Left cardiac atrium (tissue), 4 donors: ENCODE measurements around the gene TTC22. TPM values are rescaled to one million over a fixed set of nuclear protein-coding genes. Genes with fewer than 3 reads are reported as not detected.

Experiments used
- ATAC-seq, 2 donors: fragments of 200-7000 bp; cut with Tn5 transposase; one replicate each; pipeline ENCODE4 v1.9.1; 2020; ENCODE audit warnings: mild to moderate bottlenecking in 2 of 2, moderate library complexity in 2 of 2
- DNase-seq: peaks from one replicate; pipeline ENCODE4 v3.0.0-alpha.2; 2020
- intact Hi-C, 2 donors: fragments of 100-400 bp; cut with DNase I; formaldehyde crosslinking; loops; one replicate each; pipeline versions ENCODE4 v1.14.1 to v1.15.1; 2022 to 2023
- long read RNA-seq: library from polyadenylated mRNA; unstranded; transcript quantifications from one replicate; pipeline ENCODE4 v2.0.0, GENCODE V29; 2021
- total RNA-seq, 2 donors: library from RNA; stranded (reverse); fragmentation: NEBNext Ultra II Directional; extraction: Animal tissue kit (Norgen Biotek cat#: 25700); gene quantifications; one replicate each; pipeline ENCODE4 v1.2.1, GENCODE V29; 2021
- donor health status: DM: no; HTN: yes; CAD: no.
- donor health status: DM: no; HTN: yes; CAD: no; lungs with severe emphysema.
- donor health status: DM: yes; HTN: yes; CAD: no.
- donor health status: Dilated cardiomyopathy.

TTC22 gene
- under 1 TPM; 0.31 to 0.47 TPM for total RNA-seq
- long read RNA-seq, result 0 reads

DNA sequence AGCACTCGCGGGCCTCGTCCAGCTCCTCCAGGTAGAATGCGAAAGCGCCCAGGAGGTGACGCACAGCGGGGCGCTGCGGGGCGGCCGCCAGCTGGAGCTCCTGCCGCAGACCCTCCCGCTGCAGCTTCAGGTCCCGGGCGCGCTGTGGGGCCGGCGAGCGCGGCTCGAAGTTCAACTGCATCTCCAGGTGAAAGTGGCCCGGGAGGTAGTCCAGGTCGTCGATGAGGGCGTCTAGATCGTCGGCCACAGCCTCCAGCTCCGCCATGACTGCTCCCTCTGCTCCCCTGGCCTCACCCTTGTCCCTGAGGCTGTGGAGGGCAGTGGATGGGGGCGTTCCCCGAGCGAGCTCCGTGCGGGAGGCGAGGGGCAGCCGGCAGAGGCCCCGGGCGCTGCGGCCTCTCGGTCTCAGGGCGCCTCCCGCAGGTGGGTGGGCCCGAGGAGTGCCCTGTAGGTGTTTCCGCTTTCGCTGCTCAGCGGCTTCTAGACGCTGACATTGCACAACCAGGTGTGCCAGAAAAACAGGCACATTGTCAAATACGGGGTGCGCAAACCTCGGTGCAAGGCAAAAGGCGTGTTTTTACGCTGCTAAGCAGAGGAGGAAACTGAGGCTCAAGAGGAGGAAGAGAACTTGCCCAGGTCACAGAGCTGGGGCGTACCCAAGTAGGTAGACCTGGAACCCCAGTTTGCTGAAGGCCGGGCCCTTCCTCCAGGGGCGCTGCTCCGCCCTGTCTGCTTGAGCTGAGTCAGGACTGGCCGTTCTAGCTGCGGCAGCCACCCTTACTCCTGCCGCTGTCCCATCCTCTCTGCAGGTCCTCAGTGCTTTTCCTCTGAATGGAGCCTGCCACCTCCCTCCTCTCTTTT, at the start of gene TTC22:
TTC22 (minus strand) TSS at position 425 of the 861 bp plus-strand sequence; CDS start at position 265, 160 bp downstream.
- DNase-seq, result no peak
- intact Hi-C loops, result loop anchor here (10.0 kb wide), 2 partner anchors 726 to 926 kb away; no protein-coding TSS in a partner anchor

DNA sequence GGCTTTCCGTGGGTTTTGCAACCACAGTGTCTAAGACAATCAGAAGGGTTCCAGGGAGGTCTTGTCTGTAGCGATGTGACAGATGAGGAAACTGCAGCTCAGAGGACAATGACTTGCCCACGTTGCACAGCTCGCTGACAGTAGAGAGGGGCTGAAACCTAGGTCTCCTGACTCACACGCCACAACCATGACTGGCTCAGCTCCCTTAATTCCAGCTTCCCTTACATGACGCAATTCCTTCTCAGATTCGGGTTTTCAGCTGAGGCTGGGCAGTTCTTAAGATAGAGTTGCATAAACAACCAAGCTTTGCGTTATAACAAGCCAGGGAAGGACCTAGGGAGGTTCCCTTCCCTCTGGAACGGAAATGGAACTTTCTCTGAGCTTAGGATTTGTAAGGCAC, 49.6 kb upstream of the TTC22 start:
- no peak for DNase-seq
- ATAC-seq, result peak; percentile 67 to 68
- intact Hi-C loops, result no loop called here

More for the DNA sequence above, at the start of gene TTC22:
- peak; percentile 68 to 75 for ATAC-seq

- ATAC-seq (no peak), DNase-seq (no peak)
- intact Hi-C loops, result no loop called here
Observed at GRCh38 chr1:54850069-54850730, 49.1 kb upstream of the TTC22 start.

- ATAC-seq (no peak), DNase-seq (no peak)
- intact Hi-C loops, result no loop called here
Observed at GRCh38 chr1:54849219-54850068, 48.3 kb upstream of the TTC22 start.

- ATAC-seq, result no peak
- no peak for DNase-seq
- intact Hi-C loops, result no loop called here
Observed at GRCh38 chr1:54848134-54848948, 47.2 kb upstream of the TTC22 start.

GRCh38 chr1:54846716-54847284, 45.7 kb upstream of the TTC22 start:
- ATAC-seq (no peak), DNase-seq (no peak)
- intact Hi-C loops, result no loop called here

DNA sequence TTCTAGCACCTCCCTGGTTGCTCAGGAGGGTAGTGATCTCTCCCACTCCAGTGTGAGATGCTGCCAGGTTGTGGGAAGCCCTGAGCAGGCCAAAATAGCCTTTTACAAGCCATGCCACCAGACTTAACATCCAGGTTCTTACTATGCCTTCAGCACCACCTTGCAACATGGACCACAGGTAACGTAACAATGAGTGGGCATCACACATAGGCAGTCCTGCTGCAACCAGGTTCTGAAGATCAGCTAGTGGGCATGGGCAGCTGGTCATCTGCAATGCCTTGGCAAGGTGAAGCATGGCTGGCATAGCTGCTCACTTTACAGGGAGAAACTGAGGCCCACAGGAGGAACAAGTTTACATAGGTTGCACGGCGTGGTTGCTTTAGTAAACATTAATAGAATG, 45.2 kb upstream of the TTC22 start:
- intact Hi-C loops, result no loop called here

GRCh38 chr1:54845772-54846171, 44.6 kb upstream of the TTC22 start:
- ATAC-seq (no peak), DNase-seq (no peak)
- intact Hi-C loops, result no loop called here

More for the DNA sequence above, 45.2 kb upstream of the TTC22 start:
- no peak for DNase-seq
- no peak for ATAC-seq

DNA sequence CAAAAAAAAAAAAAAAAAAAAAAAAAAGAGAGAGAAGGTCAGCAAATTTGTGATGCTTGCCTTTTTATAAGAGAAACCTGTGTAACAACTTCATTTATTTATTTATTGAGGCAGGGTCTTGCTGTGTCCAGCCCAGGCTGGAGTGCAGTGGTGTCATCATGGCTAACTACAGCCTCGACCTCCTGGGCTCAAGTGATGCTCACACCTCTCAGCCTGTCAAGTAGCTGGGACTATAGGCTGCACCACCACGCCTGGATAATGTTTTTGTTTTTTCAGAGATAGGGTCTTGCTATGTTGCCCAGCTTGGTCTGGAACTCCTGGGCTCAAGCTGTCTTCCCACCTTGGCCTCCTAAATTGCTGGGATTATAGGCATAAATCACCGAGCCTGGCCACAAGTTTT, 43.4 kb upstream of the TTC22 start:
- no peak for DNase-seq
- intact Hi-C loops, result no loop called here
- no peak for ATAC-seq

- intact Hi-C loops, result no loop called here
- ATAC-seq (no peak), DNase-seq (no peak)
Observed at GRCh38 chr1:54843449-54843848, 42.3 kb upstream of the TTC22 start.

- intact Hi-C loops, result no loop called here
- no peak for ATAC-seq
Observed at GRCh38 chr1:54842963-54843362, 41.8 kb upstream of the TTC22 start.

GRCh38 chr1:54842206-54842915, 41.2 kb upstream of the TTC22 start:
- DNase-seq (no peak), ATAC-seq (no peak)
- intact Hi-C loops, result no loop called here

More at GRCh38 chr1:54842963-54843362, 41.8 kb upstream of the TTC22 start:
- no peak for DNase-seq

GRCh38 chr1:54839824-54840223, 38.7 kb upstream of the TTC22 start:
- no peak for ATAC-seq
- no peak for DNase-seq
- intact Hi-C loops, result no loop called here

- intact Hi-C loops, result no loop called here
- ATAC-seq (no peak), DNase-seq (no peak)
Observed at GRCh38 chr1:54838565-54839180, 37.5 kb upstream of the TTC22 start.

DNA sequence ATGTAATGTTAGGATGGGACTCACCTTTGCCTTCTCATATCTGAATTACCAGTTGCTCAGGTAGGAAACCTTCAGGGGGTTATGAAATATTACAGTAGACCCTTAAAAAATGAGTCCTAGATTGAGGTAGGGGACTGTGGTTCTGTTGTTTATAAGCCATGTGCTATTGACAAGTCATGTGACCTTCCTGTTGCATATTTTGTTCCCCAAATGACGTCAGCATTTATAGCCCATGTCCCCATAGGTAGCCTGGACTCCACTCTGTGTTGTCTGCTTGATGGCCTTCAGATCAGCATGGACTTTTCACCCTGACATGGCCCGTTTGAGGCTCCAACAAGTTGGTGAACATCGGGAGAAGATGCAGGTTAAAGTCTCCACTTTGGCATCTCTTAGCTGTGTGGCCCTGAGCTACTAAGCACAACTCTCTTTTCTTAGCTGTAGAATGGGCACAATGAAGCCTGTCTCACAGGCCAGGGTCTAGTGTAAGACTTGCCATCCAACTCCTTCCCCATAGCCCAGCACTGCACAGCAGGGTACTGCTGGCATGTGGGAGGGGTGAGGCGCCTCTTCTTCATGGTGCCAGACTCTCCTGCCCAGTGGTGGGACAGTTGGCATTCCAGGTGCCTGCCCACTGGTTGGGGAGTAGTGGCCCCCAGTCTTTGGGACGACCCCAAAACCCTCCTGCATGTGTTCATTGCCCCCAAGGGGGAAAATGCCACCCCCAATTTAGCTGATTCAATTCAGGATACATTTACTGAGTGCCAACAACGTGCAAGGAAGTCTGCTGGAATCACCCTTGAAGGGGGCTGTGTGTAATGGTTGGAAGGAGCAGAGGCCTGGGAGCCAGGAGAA, 36.1 kb upstream of the TTC22 start:
- intact Hi-C loops, result no loop called here
- ATAC-seq (no peak), DNase-seq (no peak)

GRCh38 chr1:54836594-54836993, 35.5 kb upstream of the TTC22 start:
- intact Hi-C loops, result no loop called here
- DNase-seq (no peak), ATAC-seq (no peak)
